GM12892 (cell line): ENCODE data around the gene BEAN1. TPM values are rescaled to one million over a fixed set of nuclear protein-coding genes. Genes with fewer than 3 reads are reported as not detected.

Source experiments
- DNase-seq: peaks from one replicate; pipeline ENCODE4 v3.0.0; 2011; ENCODE audit not compliant: insufficient read length
- FAIRE-seq: peaks from 2 replicates; lab custom pipeline; 2011; peaks lifted over from hg19 to GRCh38; lab: Jason Lieb, UNC
- POLR2A ChIP-seq: IDR thresholded peaks from 2 replicates; pipeline ENCODE4 v1.6.1; 2011; ENCODE audit warnings: low read depth, low read length, control low read depth
- POLR2AphosphoS5 ChIP-seq: IDR thresholded peaks from 2 replicates; pipeline ENCODE4 v1.6.1; 2011; ENCODE audit warnings: low read depth, low read length, control low read depth
- TAF1 ChIP-seq: IDR thresholded peaks from 2 replicates; pipeline ENCODE4 v1.6.1; 2011; ENCODE audit warnings: low read depth, mild to moderate bottlenecking, control low read depth, low read length, borderline replicate concordance
- polyA plus RNA-seq: library from polyadenylated mRNA; unstranded; fragments of >200 nt; gene quantifications from one replicate; pipeline ENCODE4 v1.2.1, GENCODE V29; 2012; ENCODE audit warnings: missing spikeins, inconsistent platforms; ENCODE audit not compliant: missing spikeins

Gene BEAN1
- not detected for polyA plus RNA-seq

GRCh38 chr16:66427036-66427860 lies at the start of gene BEAN1:
Gene BEAN1 (plus strand): TSS chr16:66427295. CDS start chr16:66437677, 10,382 bp downstream.
- TF ChIP-seq POLR2A (no peak), TAF1 (no peak), POLR2AphosphoS5 (no peak)
- DNase-seq (no peak), FAIRE-seq (no peak)

- DNase-seq = no peak
- FAIRE-seq = no peak
- TF ChIP-seq POLR2AphosphoS5 = no peak
- TF ChIP-seq TAF1 = no peak
- TF ChIP-seq POLR2A = no peak
Observed at GRCh38 chr16:66377324-66377723, 49.8 kb upstream of the BEAN1 start.

GRCh38 chr16:66378741-66379570 lies 48.1 kb upstream of the BEAN1 start:
- no peak for DNase-seq
- no peak for TF ChIP-seq TAF1
- TF ChIP-seq POLR2AphosphoS5 = no peak
- no peak for TF ChIP-seq POLR2A
- FAIRE-seq = no peak

GRCh38 chr16:66379571-66379941 lies 47.5 kb upstream of the BEAN1 start:
- TF ChIP-seq TAF1 (no peak), POLR2A (no peak), POLR2AphosphoS5 (no peak)
- no peak for FAIRE-seq
- DNase-seq = no peak

- DNase-seq (no peak), FAIRE-seq (no peak)
- no peak for TF ChIP-seq POLR2AphosphoS5
- TF ChIP-seq POLR2A = no peak
- no peak for TF ChIP-seq TAF1
Observed at GRCh38 chr16:66380421-66380820, 46.7 kb upstream of the BEAN1 start.

GRCh38 chr16:66381585-66382170 lies 45.4 kb upstream of the BEAN1 start:
- no peak for TF ChIP-seq TAF1
- DNase-seq = no peak
- no peak for FAIRE-seq

- TF ChIP-seq TAF1 (no peak), POLR2AphosphoS5 (no peak), POLR2A (no peak)
- DNase-seq = no peak
- FAIRE-seq = no peak
Observed at GRCh38 chr16:66382171-66382965, 44.7 kb upstream of the BEAN1 start.

GRCh38 chr16:66382966-66383299 lies 44.2 kb upstream of the BEAN1 start:
- TF ChIP-seq POLR2AphosphoS5 (no peak), POLR2A (no peak), TAF1 (no peak)
- DNase-seq (no peak), FAIRE-seq (no peak)

- FAIRE-seq (no peak), DNase-seq (no peak)
- no peak for TF ChIP-seq POLR2AphosphoS5
- TF ChIP-seq TAF1 = no peak
- TF ChIP-seq POLR2A = no peak
Observed at GRCh38 chr16:66383551-66383950, 43.5 kb upstream of the BEAN1 start.

GRCh38 chr16:66385415-66385814 lies 41.7 kb upstream of the BEAN1 start:
- FAIRE-seq = no peak
- TF ChIP-seq POLR2A = no peak
- no peak for TF ChIP-seq TAF1
- no peak for TF ChIP-seq POLR2AphosphoS5
- DNase-seq = no peak
